WTC11 (cell line): ENCODE results near the gene STRIP1. TPM values are rescaled to one million over a fixed set of nuclear protein-coding genes. Genes with fewer than 3 reads are reported as not detected.
A peak's percentile ranks its signal among the peaks of the same experiment; 100 is the strongest.

Experiments used
- ATAC-seq: fragments of 200-7000 bp; cut with Tn5 transposase; 2 replicates; pipeline ENCODE4 v1.10.0; 2021; ENCODE audit warnings: mild to moderate bottlenecking, moderate library complexity
- CTCF ChIA-PET: fragments of 300-600 bp; sonication (Branson Sonifier 250); formaldehyde crosslinking; loops from one replicate; lab custom pipeline; 2021; ENCODE audit warnings: antibody characterized with exemption; lab: Charles Lee
- POLR2A ChIA-PET: fragments of 350-600 bp; sonication (Branson Sonifier 250); formaldehyde crosslinking; loops from one replicate; lab custom pipeline; 2021; ENCODE audit warnings: antibody characterized with exemption; lab: Charles Lee
- DNase-seq: peaks from one replicate; pipeline ENCODE4 v3.0.0; 2021; ENCODE audit warnings: low spot score
- H3K27ac Mint-ChIP-seq: 2 replicates; pipeline ENCODE4 v1.8.0; 2021; ENCODE audit warnings: mixed read lengths
- H3K27me3 Mint-ChIP-seq: 2 replicates; pipeline ENCODE4 v1.8.0; 2021; ENCODE audit warnings: low read depth, mild to moderate bottlenecking, moderate library complexity, mixed read lengths
- H3K36me3 Mint-ChIP-seq: 2 replicates; pipeline ENCODE4 v1.8.0; 2021; ENCODE audit warnings: mixed read lengths
- H3K4me1 Mint-ChIP-seq: 2 replicates; pipeline ENCODE4 v1.8.0; 2022; ENCODE audit warnings: mixed read lengths
- H3K4me3 Mint-ChIP-seq: 2 replicates; pipeline ENCODE4 v1.8.0; 2021; ENCODE audit warnings: mild to moderate bottlenecking, moderate library complexity, mixed read lengths
- H3K9me3 Mint-ChIP-seq: 2 replicates; pipeline ENCODE4 v1.8.0; 2021; ENCODE audit warnings: mixed read lengths
- ARID4B ChIP-seq: sonication (generic); formaldehyde crosslinking; IDR thresholded peaks from 2 replicates; pipeline ENCODE4 v1.8.0; 2023; ENCODE audit warnings: missing genetic modification reagents, mild to moderate bottlenecking, borderline replicate concordance
- CTCF ChIP-seq: fragments of 200-600 bp; IDR thresholded peaks from 2 replicates; pipeline ENCODE4 v1.8.0; 2022; ENCODE audit warnings: antibody characterized with exemption
- E2F1 ChIP-seq: sonication (generic); formaldehyde crosslinking; IDR thresholded peaks from 2 replicates; pipeline ENCODE4 v1.8.0; 2022; ENCODE audit warnings: mild to moderate bottlenecking, missing genetic modification reagents
- ESRRA ChIP-seq: sonication (generic); formaldehyde crosslinking; IDR thresholded peaks from 2 replicates; pipeline ENCODE4 v1.8.1; 2022; ENCODE audit warnings: mild to moderate bottlenecking, missing genetic modification reagents, borderline replicate concordance
- FOXP1 ChIP-seq: sonication (generic); formaldehyde crosslinking; IDR thresholded peaks from 2 replicates; pipeline ENCODE4 v1.8.0; 2022; ENCODE audit warnings: missing genetic modification reagents, mild to moderate bottlenecking, moderate library complexity, borderline replicate concordance
- GTF2I ChIP-seq: fragments of 250-450 bp; sonication (Bioruptor Pico); conservative IDR thresholded peaks from 2 replicates; pipeline ENCODE4 v1.4.0; 2021; ENCODE audit warnings: mild to moderate bottlenecking
- JUN ChIP-seq: sonication (generic); formaldehyde crosslinking; IDR thresholded peaks from 2 replicates; pipeline ENCODE4 v1.8.0; 2023; ENCODE audit warnings: mild to moderate bottlenecking, missing genetic modification reagents
- KAT7 ChIP-seq: sonication (generic); formaldehyde crosslinking; IDR thresholded peaks from 2 replicates; pipeline ENCODE4 v1.8.1; 2023; ENCODE audit warnings: missing genetic modification reagents, mild to moderate bottlenecking, borderline replicate concordance
- NFE2L1 ChIP-seq: sonication (generic); formaldehyde crosslinking; IDR thresholded peaks from 2 replicates; pipeline ENCODE4 v1.8.1; 2023; ENCODE audit warnings: missing genetic modification reagents
- PREB ChIP-seq: sonication (generic); formaldehyde crosslinking; IDR thresholded peaks from 2 replicates; pipeline ENCODE4 v1.8.1; 2022; ENCODE audit warnings: mild to moderate bottlenecking, missing genetic modification reagents, moderate library complexity, borderline replicate concordance
- ZNF219 ChIP-seq: sonication (generic); formaldehyde crosslinking; IDR thresholded peaks from 2 replicates; pipeline ENCODE4 v1.8.0; 2023; ENCODE audit warnings: missing genetic modification reagents, mild to moderate bottlenecking, borderline replicate concordance
- ZNF317 ChIP-seq: sonication (generic); formaldehyde crosslinking; IDR thresholded peaks from 2 replicates; pipeline ENCODE4 v1.8.1; 2023; ENCODE audit warnings: low read depth, mild to moderate bottlenecking, moderate library complexity, missing genetic modification reagents, borderline replicate concordance
- total RNA-seq: library from RNA; stranded (reverse); gene quantifications from 3 replicates; pipeline ENCODE4 v1.2.3, GENCODE V29; 2021

The STRIP1 gene
- total RNA-seq, 1 experiment from 2014 or later = 42.8 TPM

GRCh38 chr1:110051262-110051648 is 16.8 kb downstream of the STRIP1 start:
- H3K4me1 Mint-ChIP-seq = no peaks in the 10 kb centered on the region
- TF ChIP-seq FOXP1 (CRISPR knock-in tag) (no peak), ARID4B (CRISPR knock-in tag) (no peak), E2F1 (CRISPR knock-in tag) (no peak), ZNF317 (CRISPR knock-in tag) (no peak), JUN (CRISPR knock-in tag) (no peak), ESRRA (no peak), GTF2I (CRISPR knock-in tag) (no peak), KAT7 (no peak), PREB (CRISPR knock-in tag) (no peak), NFE2L1 (CRISPR knock-in tag) (no peak)
- H3K9me3 Mint-ChIP-seq = no peaks in the 10 kb centered on the region
- H3K4me3 Mint-ChIP-seq = no peak overlapping the region
- H3K36me3 Mint-ChIP-seq = peaks cover 76% of the 10 kb centered on the region
- ATAC-seq = no peak
- no peak overlapping the region for H3K27ac Mint-ChIP-seq
- ChIA-PET POLR2A (no interaction called here), CTCF (interaction anchor here (1.3 to 4.0 kb wide), 6 partner anchors 10 to 66 kb away, joined by 3 to 87 read pairs (median 6); partner anchors contain the start of gene STRIP1)
- no peaks in the 10 kb centered on the region for H3K27me3 Mint-ChIP-seq
- no peak for DNase-seq

GRCh38 chr1:110053552-110054428 is 19.4 kb downstream of the STRIP1 start:
- Mint-ChIP-seq H3K27ac (no peak overlapping the region; the same call in 1 of the 2 replicates), H3K4me1 (no peaks in the 10 kb centered on the region), H3K27me3 (no peaks in the 10 kb centered on the region), H3K36me3 (peaks cover 73% of the 10 kb centered on the region), H3K9me3 (no peaks in the 10 kb centered on the region), H3K4me3 (no peak overlapping the region)
- ChIA-PET POLR2A (interaction anchor here (1.0 kb wide), 1 partner anchor 19 kb away, joined by 3 read pairs; the partner anchor contains the start of gene STRIP1), CTCF (interaction anchor here (0.6 to 4.0 kb wide), 32 partner anchors 8 to 407 kb away, joined by 3 to 87 read pairs (median 6); partner anchors contain the start of genes ALX3, SLC6A17, STRIP1 and UBL4B)
- DNase-seq (peak; percentile 86), ATAC-seq (peak; percentile 94)
- TF ChIP-seq ZNF219 (CRISPR knock-in tag) = no peak
- peak; percentile 95 for TF ChIP-seq CTCF
